Activated T-cell treated with anti-CD3 and anti-CD28 coated beads for 4 hours (primary cell): Measurements from ENCODE around the gene SLC22A3.
"Not testable (repeated sequence)": the region's sequence is repeated elsewhere in the genome, so short reads cannot be mapped to it uniquely, and the experiment has no call there.

Experiments
- DNase-seq: peaks from one replicate; pipeline ENCODE4 v3.0.0-alpha.2; 2020

Gene SLC22A3

DNA sequence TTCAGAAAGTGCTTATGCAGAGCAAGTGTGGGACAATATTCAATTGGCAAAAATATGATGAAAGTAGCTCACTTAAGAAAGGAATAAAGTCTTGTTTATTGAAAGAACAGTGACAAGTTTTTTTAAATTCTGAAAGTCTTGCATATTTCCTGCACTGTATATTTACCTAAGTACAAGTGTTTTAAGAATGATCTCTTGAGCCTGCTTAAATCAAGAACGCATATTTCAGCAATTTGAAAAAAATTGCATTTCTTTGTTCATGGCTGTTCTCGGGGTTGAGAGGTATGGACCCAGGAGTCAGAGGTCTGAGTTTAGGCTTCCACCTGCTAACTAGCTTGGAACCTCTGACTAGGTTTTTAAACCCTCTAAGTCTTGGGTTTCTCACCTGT, 27.4 kb downstream of the SLC22A3 start:
- DNase-seq = no peak

DNA sequence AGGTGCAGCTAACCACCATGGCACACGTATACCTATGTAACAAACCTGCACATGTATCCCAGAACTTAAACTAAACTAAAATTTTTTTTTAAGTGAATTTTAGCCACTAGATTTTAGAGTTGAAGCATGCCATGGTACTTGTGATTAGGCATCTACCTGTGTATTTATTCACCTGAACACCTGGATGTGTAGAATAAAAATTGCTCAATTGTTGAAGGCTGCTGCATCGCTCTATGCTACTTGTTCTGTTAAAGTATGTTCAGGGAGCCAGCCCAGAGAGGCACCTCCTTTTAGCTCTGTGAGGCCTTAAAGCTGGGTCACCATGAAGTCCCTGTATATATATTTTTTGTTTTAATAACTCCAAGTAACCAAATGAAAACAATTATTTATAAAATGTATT, 28.3 kb downstream of the SLC22A3 start:
- DNase-seq = no peak

DNA sequence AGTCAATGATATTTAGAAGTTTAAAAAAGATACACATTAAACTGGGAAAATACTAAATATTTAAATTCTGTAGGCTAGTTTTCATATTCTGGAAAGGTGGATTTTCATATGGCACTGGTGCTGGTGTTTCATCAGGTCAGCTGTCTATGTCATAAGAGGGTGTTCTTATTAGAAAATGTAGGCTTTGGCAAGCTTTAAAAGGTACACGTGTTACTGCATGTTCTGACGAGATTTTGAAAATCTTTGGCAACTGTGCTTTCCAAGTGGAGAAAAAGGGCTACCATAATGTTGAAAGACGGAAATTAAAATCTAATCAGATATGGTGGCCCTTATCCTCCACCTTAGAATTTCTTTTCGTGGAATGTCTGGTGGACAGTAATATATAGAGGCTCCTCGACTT, 30.0 kb downstream of the SLC22A3 start:
- DNase-seq = no peak

DNA sequence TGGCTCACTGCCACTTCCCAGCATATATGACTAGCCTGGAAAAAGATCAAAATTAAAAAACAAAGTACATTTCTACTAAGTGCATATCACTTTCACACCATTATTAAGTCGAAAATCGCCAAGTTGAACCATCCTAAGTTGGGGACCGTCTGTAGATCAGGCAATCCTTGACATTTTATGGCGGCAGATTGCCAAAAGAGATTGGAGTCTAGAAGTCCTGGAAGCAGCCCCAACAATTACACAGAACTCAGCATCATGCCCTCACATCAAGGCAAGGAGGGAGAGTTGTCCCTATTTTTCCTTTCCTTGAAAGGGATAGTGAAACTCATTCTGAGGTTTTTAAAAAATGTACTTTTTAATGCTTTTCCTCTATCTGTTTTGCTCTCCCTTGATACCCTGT, 30.7 kb downstream of the SLC22A3 start:
- no peak for DNase-seq

DNA sequence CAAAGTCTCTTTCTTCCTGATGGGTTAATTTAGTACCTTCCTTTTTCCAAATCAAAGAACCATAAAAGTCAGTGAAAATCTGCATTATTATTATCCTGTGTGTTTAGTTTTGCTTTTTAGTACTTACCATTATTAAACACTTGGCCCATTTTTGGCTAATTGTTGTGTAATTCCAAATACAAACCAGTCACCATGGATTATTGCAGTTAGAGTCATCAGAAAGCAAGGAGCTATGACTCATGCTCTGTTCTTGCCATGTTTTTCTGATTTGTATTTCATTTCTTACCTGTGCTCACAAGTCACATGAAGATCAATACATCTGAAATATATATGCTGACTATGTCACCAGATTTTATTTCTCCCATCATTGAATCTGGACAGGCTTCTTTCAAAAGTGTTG, 31.3 kb downstream of the SLC22A3 start:
- DNase-seq = no peak

DNA sequence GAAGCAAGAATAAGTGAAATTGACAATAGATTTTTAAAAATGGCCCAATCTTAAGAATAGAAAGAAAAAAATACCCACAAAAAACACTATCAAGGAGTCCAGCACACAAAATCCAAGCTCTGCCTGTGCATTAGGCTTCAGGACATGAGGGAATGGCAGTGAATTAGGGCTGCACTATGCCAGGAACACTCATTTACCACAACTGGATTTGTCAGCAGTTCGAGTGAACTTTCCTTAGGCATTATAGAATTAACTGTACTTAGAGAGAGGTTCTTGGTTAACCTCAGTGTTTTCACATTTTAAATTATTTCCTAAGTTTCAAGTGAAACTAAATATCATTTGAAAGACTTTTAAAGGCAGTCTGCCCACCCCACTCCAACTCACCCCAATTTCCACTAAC, 34.8 kb downstream of the SLC22A3 start:
- no peak for DNase-seq

DNA sequence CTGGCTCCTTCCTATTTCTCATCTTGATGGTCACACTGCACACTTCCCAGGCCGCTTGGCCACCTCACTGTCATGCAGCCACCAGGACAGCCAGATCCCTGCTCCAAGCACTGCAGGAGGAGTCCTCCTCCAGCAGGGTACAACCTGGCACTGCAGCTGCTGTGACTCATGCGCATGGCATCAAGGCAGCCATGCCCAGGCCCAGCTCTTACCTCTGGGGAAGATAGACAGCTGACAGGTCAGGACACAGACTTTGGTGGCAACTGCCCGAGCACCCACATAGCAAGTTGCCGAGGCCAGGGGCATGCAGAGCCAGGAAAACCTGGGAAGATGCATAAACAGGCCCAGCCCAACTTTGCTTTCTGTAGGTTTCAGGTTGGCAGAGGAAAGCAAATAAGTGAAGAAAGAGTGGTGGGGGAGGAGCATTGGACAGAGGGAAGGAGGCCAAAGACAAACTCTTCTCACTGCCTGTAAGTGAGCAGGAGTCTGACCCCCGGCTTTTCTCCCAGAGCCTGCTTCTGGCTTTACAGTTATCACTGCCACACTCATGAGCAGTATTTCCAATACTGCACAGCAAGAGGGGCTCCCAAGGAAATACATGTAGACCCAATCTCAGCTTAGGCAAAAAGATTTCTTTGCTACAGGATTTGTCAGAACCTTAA, 38.8 kb downstream of the SLC22A3 start:
- no peak for DNase-seq

DNA sequence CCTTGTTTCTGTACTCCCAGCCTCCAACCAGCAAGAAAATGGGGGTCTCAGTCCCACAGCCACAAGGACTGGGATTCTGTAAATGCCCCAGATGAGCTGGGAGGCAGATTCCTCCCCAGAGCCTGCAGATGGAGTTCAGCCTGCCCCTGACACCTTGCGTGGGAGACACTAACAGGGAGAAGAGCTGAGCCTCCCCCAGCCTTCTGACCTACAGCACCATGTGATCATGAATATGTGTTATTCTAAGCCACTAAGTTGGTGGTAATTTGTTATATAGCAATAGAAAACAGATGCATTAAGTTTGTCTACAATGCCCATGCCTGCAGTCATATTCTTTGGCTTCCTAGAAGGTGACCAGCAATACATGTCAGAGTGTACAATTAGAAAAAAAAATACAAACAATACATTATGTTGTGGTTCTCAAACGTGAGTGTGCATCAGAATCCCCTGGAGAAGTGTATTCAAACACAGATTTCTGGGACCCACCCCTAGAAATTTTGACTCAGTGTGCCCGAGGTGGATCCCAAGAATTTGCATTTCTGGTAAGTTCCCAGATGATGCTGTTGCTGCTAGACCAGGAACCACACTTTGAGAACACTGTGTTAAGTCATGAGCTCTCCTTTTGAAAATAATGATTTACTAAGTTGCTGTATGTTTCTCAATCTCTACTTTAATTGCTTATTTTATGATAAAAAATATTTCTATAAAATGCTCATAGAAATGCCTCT, 39.9 kb downstream of the SLC22A3 start:
- no peak for DNase-seq

DNA sequence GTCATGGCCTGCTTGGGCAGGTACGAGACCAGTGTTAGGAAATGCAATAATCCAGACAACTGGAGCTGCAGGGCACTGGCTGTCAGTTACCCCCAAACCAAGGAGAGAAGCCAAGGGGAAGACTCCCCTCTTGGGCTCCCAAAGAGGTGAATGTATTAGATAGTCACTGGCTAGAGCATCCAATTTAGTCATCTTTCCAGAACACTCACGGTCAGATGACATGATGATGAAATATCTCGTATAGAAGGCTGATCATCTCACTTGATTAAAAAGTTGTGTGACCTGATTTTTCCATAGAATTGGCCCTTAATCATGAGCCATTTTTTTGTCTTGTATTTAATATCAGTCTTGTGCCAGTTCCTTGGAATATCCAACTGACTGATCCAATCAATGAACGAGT, 40.7 kb downstream of the SLC22A3 start:
- DNase-seq = no peak

DNA sequence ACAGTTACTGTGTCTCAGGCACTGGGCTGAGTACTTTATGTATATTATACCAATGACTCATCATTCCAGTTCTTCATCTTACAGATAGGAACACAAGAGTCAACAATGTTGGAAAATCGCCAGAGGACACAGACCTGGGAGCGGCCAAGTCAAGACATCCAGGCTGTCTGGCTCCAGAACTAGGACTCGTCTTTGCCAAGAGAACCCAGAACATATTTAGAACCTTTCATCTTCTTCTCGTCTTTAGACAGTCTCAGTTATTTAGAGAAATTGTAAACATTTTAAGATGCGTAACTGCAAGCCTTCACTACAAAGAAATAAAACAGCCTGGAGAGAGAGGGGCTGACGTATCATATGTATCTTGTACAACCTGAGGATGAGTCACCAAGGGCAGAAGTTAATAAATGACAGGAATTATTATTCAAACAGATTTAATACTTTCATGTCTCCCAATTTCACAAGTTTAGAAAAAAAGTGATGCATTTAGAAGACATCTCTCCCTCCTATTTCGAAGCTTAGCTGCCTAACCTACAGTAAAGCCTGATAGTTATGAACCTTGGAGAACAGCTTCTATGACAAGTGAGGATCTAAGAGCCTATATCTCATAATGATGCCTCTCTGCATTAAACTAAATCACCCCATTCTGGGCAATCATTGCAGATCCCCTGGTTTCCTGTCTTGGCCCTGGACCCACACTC, 43.4 kb downstream of the SLC22A3 start:
- DNase-seq = no peak

DNA sequence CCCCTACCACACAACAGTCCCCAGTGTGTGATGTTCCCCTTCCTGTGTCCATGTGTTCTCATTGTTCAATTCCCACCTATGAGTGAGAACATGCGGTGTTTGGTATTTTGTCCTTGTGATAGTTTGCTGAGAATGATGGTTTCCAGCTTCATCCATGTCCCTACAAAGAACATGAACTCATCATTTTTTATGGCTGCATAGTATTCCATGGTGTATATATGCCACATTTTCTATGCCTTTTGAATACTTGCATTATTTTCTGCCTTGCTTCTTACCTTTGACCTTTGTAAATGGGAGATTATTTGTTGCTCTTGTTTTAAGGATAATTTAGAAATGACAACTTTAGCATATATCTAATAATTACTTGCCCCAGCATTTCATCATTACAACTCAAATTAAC, 45.3 kb downstream of the SLC22A3 start:
- not testable (repeated sequence) for DNase-seq

DNA sequence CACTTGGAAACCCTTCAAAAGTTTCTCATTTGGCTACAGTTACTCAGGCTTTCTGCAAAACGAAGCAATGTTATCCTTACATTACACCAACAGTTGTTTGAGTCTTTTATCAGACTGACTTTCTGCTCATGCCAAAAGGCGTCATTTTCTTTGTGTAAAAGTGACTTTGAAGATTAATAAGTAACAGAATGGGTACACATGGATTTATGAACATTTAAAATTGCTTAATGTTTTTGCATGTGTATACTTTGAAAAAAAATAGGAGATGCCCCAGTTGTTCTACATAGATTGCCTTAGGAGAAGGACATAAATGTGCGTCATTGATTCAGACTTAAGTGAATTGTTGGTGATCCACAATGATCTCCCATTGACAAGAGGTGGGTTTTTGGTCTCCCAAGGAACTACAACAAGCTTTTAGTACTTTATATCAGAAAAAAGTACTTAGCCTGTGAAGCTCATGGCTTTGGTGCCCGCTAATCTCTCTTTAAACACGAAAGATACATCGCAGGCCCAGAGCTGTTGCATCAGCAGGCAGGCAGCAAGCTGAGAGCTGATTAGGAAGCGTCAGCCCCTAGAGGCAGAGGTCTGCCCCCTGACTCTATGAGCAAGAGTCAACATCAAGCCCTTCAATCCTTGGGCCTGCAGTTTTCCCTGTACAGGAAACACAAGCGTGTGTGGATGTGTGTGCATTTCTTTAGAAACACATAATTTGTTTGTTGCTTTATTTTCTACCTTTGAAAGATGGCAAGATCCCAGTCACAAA, 45.9 kb downstream of the SLC22A3 start:
- DNase-seq = no peak

DNA sequence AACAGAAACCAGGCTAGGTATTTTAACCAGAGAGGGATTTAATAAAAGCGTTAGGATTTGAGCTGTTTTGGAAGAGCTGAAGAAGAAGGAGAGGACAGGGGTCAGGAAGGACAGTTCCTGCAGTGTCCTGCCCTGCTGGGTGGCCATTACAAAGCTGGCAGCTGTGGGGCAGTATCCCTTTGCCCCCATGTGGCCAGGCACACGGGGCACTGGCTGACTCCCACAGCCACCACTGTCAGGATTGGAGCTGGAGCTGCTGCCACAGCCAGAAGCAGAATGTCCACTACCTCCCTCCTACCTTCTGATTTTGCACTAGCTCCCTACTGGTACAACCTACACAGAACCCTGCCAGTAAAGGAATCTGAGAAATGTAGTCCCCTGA, 46.5 kb downstream of the SLC22A3 start:
- no peak for DNase-seq

DNA sequence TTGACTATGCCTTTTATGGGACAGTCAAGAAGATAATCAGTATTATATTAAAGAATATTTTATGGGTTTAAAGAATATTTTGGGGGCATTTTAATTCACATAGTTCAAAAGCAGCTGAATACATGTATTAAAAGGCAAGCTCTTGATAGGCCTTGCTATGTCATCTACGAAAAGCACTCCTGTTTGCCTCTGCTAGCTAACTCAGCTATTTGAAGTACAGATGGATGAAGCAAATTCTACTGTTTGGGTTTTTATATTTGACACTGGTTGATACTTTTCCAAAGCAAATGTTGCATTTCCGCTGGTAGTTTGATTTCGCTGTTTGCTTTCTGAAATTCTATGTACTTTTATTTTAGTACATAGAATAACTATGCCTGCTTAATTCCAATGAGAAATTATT, 47.0 kb downstream of the SLC22A3 start:
- no peak for DNase-seq

DNA sequence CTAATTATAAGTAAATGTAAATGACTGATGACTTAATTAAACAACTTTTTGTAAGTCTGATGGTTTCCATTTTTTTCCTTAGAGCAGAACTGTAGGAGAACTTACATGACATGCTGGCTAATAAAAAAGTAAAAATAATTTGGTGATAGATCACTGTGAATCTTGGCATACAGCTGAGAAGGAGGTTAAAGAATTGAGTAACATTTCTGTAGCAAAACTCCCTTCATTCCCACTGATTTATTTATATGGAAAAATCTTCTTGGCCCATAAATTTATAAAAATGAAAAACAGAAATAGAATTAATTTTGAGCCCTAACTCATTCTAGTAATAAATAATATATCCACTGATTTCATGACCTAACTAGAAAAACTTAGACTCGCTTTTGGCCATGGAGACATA, 48.1 kb downstream of the SLC22A3 start:
- no peak for DNase-seq

DNA sequence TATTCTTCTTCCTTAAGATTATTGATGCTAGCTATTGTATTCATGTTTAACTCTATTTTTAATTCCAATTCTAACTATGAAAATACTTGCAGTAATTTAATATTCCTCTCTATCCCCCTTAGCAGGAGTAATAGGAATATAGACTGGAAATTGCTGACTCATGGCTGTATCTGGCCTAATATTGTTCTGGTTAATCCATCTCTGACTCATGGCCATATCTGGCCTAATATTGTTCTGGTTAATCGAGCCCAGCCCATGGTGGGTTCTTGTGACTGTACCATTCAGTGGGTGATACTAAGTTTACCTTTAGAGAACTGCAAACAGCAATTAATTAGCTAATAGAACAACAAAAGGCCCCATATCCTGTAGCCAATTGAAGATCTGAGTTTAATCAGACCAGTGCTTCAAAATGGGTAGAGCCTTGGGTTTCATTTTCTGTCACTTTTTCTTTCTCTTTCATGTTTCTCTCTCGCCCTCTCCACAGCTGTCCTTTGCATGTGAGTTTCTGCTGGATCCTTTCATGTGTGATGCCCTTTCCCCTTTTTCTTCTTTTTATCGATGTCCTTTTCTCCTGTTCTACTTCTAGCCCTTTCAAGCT, 50.6 kb downstream of the SLC22A3 start:
- no peak for DNase-seq

DNA sequence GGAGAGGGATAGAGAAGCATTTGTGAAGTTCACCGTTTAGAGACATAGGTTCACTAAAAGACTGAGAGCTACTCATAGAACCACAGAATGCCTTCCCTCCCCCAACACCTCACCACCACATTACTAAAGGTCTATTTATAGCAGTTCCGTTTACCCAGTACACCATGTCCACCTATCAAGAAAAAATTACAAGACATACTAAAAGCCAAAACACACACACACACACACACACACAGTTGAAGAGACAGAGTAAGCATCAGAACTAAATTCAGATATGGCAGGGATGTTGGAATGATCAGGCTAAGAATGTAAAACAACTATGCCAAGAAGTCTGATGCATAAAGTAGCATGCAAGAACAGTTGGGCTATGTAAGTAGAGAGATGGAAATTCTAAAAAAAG, 52.3 kb downstream of the SLC22A3 start:
- no peak for DNase-seq

DNA sequence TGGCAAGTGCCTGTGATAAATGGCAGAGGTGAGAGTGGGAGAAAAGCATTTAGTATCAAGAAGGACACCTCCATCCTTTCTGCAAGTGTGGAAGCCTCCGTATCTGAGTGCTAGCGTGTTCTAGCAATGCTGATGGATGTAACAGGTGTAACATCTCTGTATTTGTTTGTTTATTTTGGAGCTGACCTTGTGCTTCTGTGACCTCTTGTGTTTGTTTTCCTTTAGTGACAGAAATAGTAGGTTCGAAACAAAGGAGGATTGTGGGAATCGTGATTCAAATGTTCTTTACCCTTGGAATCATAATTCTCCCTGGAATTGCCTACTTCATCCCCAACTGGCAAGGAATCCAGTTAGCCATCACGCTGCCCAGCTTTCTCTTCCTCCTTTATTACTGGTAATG, 60.4 kb downstream of the SLC22A3 start:
- DNase-seq = no peak

DNA sequence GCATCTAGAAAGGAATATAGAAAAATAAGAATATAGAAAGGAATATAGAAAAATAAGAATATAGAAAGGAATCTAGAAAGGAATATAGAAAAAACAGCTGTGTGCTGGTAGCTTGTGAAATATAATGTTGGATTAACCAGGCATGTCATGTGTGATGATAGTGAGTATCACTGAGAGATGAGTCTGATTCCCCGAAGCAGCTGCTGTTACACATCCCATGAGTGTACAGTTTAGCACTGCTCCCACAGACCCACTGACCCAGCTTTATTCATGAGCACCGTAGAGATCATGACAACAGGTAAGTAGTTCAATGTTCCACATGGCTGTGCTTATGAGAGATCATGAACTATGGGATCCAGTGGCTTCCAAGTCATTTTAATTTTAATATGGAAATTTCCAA, 64.8 kb downstream of the SLC22A3 start:
- DNase-seq = no peak

DNA sequence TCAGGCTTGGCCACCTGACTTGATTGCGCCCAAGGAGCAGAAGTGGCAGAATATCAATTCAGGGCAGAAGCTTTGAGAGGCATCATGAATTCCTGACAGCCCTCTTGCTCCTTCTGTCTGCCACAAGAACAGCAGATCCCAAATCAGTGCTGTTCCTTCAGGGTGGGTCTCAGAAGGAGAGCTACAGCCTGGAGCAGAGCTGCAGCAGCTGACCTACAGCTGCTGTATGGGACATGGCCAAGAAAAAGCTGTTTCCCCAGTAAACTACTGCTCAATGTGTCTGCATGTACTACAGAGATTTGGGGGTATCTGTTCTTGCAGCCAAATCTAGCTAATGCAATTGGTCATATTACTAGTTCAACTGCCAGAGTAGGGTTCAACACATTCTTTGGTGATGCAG, 69.0 kb downstream of the SLC22A3 start:
- no peak for DNase-seq

DNA sequence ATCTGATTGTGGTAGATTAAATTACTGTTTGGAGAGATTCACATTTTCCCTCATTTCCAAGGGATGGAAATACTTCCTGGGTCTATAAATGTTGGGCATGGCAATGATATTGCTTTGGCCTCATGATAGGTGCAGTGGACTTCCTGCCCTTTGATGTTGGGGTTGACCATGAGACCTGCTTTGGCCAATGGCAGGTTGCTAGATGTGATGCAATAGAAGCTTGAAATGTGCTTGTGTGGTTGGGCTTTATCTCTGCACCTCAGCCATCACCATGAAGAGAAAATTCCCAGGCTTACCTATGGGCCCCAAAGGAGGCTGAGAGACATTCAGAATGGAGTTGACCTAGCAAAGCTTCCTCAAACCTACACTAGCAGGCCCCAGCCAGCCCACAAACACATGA, 69.4 kb downstream of the SLC22A3 start:
- no peak for DNase-seq

DNA sequence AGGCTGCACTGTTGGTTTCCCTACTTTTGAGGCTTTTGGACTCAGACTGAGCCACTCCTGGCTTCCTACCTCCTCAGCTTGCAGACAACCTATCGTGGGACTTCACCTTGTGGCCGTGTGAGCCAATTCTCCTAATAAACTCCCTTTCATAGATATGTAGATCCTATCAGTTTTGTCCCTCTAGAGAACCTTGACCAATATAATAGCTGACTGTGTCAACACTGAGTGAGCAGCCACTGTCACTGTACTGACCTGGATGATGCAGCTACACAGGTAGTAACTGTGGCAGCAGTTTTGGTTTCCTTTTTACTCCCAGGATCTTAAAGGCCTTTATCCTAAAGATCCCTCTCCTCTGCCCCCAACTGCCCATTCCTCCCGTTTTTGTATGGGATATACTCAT, 70.2 kb downstream of the SLC22A3 start:
- no peak for DNase-seq

DNA sequence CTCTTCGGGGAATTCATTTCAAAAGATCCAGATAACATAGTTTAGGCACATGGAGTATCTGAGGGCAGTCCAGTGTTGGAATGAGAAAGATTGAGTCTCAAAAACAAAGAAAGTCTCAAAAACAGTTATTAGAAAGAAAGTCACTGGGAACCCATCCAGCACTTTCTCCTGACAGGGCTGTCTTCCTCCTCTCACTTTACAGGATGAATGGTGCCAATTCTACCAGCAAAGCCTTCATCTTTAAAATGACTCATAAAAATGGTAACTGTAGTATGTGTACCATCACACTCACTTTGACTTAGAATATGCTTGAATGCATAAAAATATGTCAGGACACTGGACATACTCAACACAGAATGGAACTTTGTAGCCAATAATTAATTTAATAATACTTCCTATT, 71.3 kb downstream of the SLC22A3 start:
- DNase-seq = no peak
